GF-D8 (cell line): Measurements from ENCODE around the gene TTC38.
"Not testable (repeated sequence)": the region's sequence is repeated elsewhere in the genome, so short reads cannot be mapped to it uniquely, and the experiment has no call there.

ENCODE experiments used
- DNase-seq: peaks from one replicate; lab custom pipeline; 2025; lab: John Stamatoyannopoulos, UW

TTC38 gene

DNA sequence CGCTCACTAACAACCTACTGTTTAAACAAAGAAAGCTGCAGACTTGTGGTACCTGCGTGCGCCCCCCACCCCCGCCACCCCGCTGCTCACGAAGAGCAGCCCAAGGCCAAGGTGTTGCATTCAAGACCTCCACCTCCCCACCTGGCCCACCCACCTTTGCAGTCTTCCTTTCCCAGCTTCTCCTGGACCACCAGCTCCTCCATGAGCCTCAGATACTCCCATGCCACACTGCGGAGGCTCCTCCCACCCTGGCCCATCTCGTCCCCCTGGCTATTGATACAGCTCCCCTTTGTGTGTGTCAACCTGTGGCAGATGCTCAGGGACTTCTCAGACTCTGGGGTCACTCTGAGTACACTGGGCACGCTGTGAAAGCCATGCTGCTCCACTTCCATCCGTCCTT lies 21.6 kb upstream of the TTC38 start:
- no peak for DNase-seq

DNA sequence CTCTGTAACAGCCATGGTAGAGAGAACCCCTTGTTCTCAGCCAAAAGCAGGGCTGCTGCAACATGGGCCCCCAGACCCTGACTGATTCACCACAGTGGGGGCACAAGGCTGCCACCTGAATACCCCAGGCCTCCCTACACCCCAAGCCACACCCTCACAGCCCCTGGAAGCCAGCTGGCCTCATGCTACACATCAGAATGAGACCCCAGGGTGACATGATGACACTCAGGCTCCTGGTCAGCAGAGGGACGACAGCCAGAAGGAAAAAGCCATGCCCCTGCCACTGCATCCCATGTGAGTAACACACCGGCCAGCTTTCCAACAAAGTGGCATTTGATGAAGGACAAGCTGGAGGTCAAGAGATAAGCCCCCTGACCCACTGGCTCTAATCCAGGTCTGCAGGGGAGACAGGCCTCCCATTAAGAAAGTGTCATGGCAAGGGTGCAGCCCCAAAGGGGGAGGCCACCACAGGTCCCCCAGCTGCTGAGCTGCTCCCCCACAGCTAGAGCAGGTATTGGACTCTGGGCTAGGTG lies 20.3 kb upstream of the TTC38 start:
- no peak for DNase-seq

DNA sequence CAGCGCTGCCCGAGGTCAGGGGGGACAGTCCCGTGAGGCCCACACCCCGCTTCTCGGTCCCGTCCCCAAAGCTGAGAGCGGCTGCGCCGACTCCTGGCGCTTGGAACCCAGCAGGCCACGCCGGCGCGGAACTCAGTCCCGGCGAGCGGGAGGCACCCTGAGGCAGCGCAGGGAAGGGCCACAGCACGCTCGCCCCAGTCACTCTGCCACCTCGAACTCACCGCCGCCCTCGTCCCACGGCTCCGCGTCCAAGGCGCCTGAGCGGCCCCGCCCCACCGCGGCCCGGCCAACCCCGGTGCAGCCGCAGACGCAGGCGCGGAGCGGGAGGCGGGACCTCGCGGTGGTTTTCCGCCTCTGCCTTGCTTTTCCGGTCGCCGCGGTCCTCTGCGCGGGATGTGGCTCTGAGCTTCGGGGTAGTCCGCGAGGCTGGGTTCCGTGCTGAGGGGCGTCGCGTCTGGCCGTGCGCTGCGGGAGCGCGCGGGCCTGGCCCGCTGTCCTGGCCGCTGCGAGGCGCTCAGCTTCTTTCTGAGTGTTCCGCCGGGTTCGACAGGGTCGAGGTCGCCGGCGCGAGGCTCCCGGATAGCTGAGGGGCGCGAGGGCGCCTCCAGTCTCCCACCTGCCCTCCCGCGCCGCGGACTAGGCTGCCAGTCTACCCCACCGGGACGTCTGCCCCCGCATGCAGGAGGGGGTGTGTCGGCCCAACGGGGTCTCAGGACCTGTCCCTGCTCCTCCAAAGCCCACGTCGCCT lies 17.6 kb upstream of the TTC38 start, which contains the start of gene CDPF1:
Gene CDPF1 (minus strand): TSS at position 259 of the 748 bp plus-strand sequence. CDS start 2,009 bp downstream, outside the sequence.
- peak; percentile 81 for DNase-seq

DNA sequence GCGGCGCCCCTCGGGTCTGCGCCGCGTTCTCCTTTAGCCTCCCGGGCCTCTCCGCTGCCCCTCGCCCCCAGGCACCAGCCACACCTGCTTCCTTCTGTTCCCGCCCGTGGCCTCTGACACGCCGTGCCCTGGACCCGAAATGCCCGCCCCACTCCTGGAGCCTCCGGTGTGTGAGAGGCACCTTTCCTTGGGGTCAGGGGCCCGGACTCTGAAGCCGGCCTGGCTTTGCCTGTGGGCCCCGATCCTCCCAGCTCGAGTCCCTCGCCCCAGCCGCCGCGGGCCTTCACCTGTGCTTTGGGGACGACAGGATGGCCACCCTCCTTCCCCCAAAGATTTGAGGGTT lies 17.1 kb upstream of the TTC38 start:
- DNase-seq, result no peak

DNA sequence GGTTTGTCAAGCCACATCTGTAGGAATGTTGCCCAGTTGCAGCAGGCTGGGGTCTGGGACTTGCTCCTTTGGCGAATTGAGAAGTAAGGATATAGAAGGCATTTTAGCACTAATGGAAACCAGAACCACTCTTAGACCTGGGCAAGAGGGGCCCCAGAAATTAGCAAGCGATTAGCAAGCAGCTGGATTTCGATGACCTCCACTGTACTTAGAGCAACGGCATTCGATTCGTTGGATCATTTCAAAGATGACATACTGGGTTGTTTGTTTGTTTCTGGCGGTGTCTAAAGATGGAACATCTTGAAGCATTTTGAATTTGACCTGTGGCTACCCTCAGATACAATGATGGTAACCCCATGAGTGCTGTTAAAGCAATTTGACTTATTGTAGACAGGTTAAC lies 16.5 kb upstream of the TTC38 start:
- no peak for DNase-seq

DNA sequence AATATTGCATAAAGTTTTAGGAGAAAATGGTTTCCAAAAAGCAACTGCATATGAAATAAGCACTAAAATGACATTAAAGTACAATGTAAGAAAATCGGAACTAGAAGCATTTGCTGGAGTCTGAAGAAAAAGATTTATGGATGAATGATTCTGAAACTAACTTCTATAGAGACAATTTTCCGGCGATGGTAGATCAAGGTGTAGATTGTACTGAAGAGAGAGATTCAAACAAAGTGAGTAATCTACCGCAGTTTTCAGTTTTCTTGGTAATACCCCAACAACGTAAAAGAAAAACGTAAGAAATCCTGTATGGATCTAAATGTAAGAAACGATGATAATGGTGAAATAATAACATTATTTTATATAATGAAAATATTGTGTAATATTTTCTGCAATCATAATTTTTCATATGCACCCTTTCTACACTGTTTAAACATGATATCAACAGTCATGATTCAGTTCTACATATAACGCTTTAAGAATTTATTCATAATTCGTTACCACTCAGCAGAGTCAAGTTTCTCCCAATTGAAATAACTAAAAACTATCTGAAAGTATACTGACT lies 15.9 kb upstream of the TTC38 start:
- DNase-seq, result no peak

DNA sequence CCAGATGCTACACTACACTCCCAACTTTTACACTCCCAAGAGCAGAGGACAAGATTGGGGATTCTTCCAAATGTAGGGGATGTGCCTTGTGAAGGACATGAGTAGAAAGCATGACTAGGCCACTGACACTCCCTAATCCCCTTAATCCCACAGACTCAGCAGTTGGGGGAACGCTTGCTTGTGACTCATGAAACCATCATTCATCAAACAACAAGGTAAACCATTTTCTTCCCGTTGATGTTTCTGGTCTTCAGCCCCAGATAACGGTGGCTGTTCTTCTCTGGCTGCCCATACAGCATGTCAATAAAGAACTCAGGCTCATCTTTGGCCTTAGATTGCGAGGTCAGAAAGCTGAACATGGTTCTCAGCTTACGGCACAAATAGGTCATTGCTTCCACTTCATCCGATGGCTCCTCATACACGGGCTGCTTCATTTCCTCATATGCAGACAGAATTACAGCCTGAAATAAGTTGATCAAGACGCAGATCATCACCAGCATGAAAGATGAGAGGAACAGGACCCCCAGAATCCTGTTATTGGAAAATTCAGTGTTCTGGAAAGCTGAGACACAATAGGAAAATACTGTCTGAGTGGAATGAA lies 11.3 kb upstream of the TTC38 start:
- no peak for DNase-seq

DNA sequence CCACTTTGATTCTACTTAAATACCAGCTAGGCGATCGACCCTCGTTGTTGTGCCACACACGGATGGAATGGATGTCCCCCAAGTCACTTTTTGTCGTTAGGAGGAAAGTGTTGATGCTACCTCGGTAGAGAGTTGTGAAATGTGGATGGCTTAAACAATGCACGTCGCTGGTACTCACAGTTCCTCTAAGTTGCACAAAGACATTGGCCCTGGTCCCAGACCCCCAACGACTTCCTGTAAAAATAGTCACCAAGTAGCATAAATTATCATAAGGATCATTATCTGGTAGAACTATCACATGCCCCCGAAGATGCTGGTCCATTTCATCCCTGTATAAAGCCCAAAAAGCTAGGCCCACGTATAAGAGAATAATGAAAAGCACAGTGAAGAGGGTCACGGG lies 8.4 kb upstream of the TTC38 start:
- DNase-seq, result peak; percentile 55

DNA sequence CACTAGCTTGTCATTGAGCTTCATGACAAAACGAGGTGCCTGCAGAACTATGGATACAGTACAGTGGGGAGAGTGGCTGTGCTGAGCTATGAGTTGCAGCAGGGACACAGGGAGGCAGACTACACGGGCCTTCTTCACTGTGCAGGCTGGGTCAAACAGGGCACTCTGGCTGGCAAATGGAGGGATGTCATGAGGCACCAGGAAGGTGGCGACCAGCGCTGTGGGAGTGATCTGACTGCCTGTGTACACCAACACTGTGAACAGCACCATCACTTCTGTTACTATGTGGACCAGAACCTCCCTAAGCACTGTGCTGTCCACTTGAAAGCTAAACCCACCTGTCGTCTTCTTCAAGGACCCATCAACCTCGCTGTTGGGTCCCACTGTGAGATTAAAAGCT lies 7.8 kb upstream of the TTC38 start:
- no peak for DNase-seq

DNA sequence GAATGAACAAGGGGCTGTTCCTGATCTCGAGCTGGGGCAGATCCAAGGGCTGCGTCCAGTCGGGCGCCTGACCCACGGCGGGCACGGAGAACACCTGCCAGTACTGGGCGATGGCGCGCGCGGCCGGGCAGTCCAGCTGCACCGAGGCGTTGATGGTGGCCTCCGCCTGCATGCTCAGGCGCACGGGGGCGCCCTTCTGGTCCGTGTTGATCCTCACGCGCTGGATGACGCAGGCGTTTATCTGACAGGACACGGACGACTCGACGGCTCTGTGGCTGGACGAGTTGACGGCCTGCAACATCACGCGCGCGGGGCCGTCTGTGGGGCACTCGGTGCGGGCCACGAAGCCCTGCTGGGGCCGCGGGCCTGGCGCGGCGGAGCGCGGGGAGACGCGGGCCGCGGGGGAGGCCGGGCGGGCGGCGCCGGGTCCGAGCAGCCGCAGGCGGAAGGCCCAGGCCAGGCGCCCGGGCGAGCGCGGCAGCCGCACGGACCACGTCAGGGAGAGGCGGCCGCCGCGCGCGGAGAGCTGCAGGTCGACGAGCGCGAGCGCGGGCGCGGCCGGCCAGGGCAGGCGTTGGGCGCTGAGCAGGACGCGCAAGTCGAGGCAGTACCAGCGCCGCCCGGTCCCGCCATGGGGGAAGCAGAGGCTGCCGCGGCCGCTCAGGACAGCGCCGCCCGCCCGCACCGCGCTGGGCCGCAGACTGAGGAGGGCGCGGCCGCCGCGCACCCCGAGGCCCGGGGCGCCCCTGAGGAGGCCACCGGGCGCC lies 5.2 kb upstream of the TTC38 start:
- no peak for DNase-seq

DNA sequence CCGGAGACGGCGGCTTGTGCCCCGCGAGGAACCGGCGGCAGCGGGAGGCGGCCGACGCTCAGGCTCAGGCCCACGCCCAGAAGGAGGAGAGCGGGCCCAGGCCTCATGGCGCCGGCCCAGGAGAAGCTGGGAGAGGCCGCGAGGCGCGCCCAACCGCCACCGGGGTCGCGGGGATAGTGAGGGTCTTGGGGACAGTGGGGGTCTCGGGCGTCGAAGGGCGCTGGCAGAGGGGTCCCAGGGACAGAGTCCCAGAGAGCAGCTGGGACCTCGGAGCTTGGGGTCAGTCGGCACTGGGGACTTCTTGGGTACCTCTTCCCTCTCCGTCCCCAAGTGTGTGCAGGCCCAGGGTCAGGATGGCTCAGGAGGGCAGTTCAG lies 4.6 kb upstream of the TTC38 start, which contains the start of gene PKDREJ:
Gene PKDREJ (minus strand): TSS at position 128 of the 375 bp plus-strand sequence. CDS start 21 bp downstream, at position 107.
- no peak for DNase-seq

DNA sequence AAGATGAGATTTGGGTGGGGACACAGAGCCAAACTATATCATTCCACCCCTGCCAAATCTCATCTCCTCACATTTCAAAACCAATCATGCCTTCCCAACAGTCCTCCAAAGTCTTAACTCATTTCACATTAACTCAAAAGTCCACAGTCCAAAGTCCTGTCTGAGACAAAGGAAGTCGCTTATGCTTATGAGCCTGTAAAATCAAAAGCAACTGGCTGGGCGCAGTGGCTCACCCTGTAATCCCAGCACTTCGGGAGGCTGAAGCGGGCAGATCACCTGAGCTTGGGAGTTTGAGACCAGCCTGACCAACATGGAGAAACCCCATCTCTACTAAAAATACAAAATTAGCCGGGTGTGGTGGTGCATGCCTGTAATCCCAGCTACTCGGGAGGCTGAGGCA lies 3.3 kb upstream of the TTC38 start:
- DNase-seq, result not testable (repeated sequence)

DNA sequence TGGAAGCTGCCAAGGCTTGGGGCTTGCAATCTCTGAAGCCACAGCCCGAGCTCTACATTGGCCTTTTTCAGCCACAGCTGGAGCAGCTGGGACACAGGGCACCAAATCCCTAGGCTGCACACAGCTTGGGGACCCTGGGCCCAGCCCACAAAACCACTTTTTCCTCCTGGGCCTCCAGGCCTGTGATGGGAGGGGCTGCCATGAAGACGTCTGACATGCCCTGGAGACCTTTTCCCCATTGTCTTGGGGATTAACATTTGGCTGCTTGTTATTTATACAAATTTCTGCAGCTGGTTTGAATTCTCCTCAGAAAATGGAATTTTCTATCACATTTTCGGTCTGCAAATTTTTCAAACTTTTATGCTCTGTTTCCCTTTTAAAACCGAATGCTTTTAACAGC lies 2.2 kb upstream of the TTC38 start:
- not testable (repeated sequence) for DNase-seq

DNA sequence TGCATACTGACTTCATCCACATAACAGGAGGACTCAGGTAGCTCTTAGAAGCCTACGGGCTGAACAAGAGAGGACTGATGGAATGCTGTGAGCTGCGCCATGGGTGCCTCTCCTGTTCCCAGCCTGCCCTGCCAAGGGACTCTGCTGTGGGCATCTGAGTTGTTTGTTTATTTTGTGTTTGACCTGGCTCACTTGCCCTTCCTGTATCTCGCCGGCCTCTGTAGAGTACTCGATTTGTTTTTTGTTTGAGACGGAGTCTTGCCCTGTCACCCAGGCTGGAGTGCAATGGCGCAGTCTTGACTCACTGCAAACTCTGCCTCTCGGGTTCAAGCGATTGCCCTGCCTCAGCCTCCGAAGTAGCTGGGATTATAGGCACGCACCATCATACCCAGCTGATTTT lies 1.8 kb downstream of the TTC38 start:
- DNase-seq, result no peak

DNA sequence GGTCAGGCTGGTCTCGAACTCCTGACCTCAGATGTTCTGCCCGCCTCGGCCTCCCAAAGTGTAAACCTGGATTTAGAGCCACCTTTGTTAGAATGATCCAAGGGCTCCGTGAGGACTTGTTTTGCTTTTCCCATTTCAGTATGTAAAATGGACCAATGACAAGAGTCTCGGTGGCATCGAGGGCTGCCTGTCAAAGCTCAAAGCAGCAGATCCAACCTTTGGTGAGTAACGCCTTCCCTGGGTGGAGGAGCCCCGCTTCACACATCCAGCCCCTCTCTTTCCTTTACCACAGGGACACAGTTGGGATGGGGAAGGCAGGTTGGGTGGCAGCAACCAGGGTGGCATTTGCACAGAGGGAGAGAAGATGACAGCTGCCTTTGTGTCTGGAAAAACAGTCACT lies 4.4 kb downstream of the TTC38 start:
- no peak for DNase-seq

DNA sequence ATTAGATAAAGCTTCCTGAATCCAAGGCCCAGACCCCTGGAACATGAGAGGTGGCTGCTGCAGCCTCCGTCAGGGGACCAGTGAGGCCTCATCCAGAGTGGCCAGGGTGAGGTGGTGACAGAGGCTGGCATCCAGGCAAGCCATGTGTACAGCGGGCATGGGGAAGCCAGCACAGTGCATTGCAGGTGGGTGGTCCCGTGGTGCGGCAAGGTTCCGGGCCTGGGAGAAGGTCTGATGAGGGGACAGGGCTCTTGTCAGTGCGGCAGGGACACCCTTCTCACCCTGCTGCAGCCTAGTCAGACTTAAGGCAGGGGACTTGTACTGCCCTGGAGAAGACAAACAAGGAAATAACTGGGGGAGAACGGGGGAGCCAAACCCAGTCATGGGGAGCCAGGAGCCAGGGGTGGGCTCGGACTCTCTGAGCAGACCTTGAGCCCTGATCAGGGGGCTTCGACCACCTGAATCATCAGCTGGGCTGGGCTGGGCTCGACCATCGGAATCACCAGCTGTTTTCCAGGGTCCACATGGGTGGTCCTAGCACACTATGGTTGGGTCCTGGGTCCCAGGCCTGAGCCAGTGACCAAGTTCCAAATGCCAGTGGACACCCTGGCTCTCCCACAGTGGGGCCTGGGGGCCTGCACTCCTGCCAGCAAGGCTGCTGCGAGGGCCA lies 5.1 kb downstream of the TTC38 start:
- no peak for DNase-seq

DNA sequence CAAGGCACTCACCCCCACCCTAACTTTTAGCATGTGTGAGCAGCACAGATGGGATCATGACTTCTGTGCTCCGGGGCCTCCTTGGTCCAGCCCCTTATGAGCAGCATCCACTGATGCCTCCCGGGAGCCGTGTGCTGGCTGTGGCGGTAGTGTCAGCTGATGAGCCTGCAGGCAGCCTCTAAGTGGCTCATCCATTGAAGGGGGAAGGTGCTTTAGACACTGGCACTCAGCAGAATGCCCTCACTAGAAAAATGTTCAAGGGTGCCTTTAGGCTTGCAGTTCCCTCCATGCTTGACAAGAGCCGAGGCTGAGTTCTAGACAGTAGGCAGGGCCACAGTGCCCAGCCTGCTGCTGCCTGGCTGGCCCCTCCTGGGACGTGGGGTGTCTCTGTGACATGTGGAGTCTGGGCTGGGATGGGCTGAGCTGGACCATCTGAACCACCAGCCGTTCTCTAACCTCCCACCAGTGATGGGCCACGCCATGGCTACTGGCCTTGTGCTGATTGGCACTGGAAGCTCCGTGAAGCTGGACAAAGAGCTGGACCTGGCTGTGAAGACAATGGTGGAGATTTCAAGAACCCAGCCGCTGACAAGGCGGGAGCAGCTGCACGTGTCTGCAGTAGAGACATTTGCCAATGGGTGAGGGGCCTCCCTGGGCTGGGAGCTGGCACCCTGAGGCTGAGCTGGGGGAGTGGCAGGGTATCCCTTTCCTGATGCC lies 5.8 kb downstream of the TTC38 start:
- DNase-seq, result no peak

DNA sequence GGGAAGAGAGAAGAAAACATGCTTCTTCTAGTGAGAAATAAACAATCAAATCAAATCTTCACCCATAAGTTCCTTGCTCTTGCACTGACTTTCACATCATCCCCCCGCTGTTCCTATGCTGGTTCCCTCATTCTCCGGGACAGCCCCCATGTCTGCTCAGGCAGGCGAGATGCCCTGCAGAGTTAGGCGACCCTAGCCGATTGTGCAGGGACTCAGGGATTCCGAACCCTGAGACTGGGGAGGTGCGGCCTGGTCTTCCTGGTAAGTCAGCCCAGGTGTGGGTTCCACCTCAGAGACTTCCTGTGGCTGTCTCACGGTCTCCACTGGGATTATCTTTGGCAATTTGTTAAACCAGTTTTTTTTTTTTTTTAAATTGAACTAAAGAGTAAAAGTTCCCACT lies 6.6 kb downstream of the TTC38 start:
- DNase-seq, result no peak

DNA sequence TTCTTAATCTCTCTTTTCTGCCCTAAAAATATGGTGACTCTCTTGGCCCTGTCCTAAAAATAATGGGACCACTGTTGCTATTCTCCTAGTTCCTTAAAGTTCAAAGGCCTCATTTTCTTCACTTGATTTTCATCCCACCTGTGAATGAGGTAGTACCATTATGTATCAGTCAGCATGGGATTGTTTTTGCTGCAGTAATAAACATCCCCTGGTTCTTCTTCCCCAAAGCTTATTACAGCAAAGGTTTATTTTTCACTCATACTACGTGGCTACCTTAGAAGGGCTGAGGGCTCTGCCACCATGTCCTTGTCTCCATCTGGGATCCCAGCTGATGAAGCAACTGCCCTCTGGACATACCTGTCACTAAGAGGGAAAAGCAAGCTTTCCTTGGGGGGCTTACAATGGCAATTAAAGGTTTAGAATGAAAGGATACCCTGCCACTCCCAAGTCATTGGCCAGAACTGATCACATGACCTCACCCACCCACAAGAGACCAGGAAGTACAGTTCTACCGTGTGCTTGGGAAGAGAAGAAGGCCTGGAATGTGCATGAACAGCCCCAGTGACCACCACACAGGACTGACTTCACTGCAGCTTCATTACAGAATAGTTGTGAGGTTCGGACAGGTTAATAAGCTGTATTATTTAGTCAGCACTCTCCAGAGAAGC lies 7.8 kb downstream of the TTC38 start:
- no peak for DNase-seq

DNA sequence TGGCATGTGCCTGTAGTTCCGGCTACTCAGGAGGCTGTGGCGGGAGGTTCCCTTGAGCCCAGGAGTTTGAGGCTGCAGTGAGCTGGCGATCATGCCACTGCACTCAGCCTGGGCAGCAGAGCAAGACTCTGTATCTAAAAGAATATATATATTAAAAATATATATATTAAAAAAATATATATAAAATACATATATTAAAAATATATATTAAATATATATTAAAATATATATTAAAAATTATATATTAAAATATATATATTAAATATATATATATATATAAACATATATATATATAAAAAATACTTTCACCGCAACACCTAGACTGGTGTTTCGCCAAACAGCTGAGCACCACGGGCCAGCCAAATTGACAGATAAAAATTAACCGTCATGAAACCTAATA lies 8.8 kb downstream of the TTC38 start:
- DNase-seq, result no peak
